SW 1271 (cell line): ENCODE measurements around the gene LSP1.
"Not testable (repeated sequence)": the region's sequence is repeated elsewhere in the genome, so short reads cannot be mapped to it uniquely, and the experiment has no call there.

Experiments
- DNase-seq, 2 experiments: peaks; one replicate each; lab custom pipeline; 2025; lab: John Stamatoyannopoulos, UW

Gene LSP1

GRCh38 chr11:1877211-1878136 lies 24.6 kb downstream of the LSP1 start:
- no peak for DNase-seq

GRCh38 chr11:1878137-1879031 lies 25.5 kb downstream of the LSP1 start:
- DNase-seq, result no peak

- no peak for DNase-seq
Observed at GRCh38 chr11:1879342-1879940, 26.6 kb downstream of the LSP1 start.

- no peak for DNase-seq
Observed at GRCh38 chr11:1879941-1880720, 27.2 kb downstream of the LSP1 start.

- DNase-seq, result no peak
Observed at GRCh38 chr11:1880746-1881441, 28.0 kb downstream of the LSP1 start.

GRCh38 chr11:1881442-1882264 lies 28.8 kb downstream of the LSP1 start:
- no peak for DNase-seq

GRCh38 chr11:1882265-1883238 lies 29.7 kb downstream of the LSP1 start:
- peak; percentile 26 to 42 for DNase-seq

- no peak for DNase-seq
Observed at GRCh38 chr11:1883346-1884302, 30.7 kb downstream of the LSP1 start.

GRCh38 chr11:1884303-1884700 lies 31.4 kb downstream of the LSP1 start:
- DNase-seq, result no peak

- DNase-seq, result not testable (repeated sequence)
Observed at GRCh38 chr11:1886551-1886950, 33.7 kb downstream of the LSP1 start.

GRCh38 chr11:1887451-1888346 lies 34.8 kb downstream of the LSP1 start:
- DNase-seq, result no peak

- no peak for DNase-seq
Observed at GRCh38 chr11:1888347-1888753, 35.5 kb downstream of the LSP1 start.

GRCh38 chr11:1888811-1889210 lies 35.9 kb downstream of the LSP1 start:
- no peak for DNase-seq

GRCh38 chr11:1889224-1889930 lies 36.5 kb downstream of the LSP1 start:
- DNase-seq, result no peak

GRCh38 chr11:1889941-1890855 lies 37.3 kb downstream of the LSP1 start:
- DNase-seq, result no peak
